SK-N-SH (cell line): ENCODE data around the gene PDGFB.

ENCODE experiments used
- CTCF ChIP-seq: fragments of 200-600 bp; sonication (generic); IDR thresholded peaks from 2 replicates; pipeline ENCODE4 v1.6.1; 2017; ENCODE audit warnings: antibody characterized with exemption, mild to moderate bottlenecking, moderate library complexity
- EP300 ChIP-seq, 2 experiments: IDR thresholded peaks; 2 replicates each; pipeline versions ENCODE4 v1.4.0 to v1.6.1; 2012; ENCODE audit warnings: borderline replicate concordance in 1 of 2, low read depth in 1 of 2, low read length in 1 of 2
- EZH2phosphoT487 ChIP-seq: fragments of 200-600 bp; sonication (generic); IDR thresholded peaks from 2 replicates; pipeline ENCODE4 v1.6.1; 2017; ENCODE audit warnings: low read depth, mixed run types, mild to moderate bottlenecking, antibody characterized with exemption, moderate library complexity, borderline replicate concordance
- FOSL2 ChIP-seq: IDR thresholded peaks from 2 replicates; pipeline ENCODE4 v1.4.0; 2012; ENCODE audit warnings: low read depth, mild to moderate bottlenecking, moderate library complexity, borderline replicate concordance
- FOXJ3 ChIP-seq: sonication (generic); formaldehyde crosslinking; IDR thresholded peaks from 2 replicates; pipeline ENCODE4 v1.5.1; 2020; ENCODE audit warnings: mild to moderate bottlenecking, missing genetic modification reagents
- GABPA ChIP-seq: IDR thresholded peaks from 2 replicates; pipeline ENCODE4 v1.4.0; 2012; ENCODE audit warnings: low read depth, mild to moderate bottlenecking
- POLR2AphosphoS5 ChIP-seq: IDR thresholded peaks from 2 replicates; pipeline ENCODE4 v1.6.1; 2012; ENCODE audit warnings: low read depth, low read length
- RAD21 ChIP-seq: IDR thresholded peaks from 2 replicates; pipeline ENCODE4 v1.6.1; 2012; ENCODE audit warnings: mild to moderate bottlenecking, low read length

GRCh38 chr22:39280250-39280649, 35.5 kb upstream of the PDGFB start:
- TF ChIP-seq CTCF (no peak), EZH2phosphoT487 (no peak), EP300 (IDR thresholded peaks at IDR 0.05; ENCODE audit: borderline replicate concordance in 1 of 2, low read depth in 1 of 2, low read length in 1 of 2) (no peak), RAD21 (no peak), GABPA (no peak), FOSL2 (no peak), POLR2AphosphoS5 (no peak), FOXJ3 (CRISPR knock-in tag) (no peak)
